Measurements from ENCODE around the gene PROZ. TPM values are rescaled to one million over a fixed set of nuclear protein-coding genes. Genes with fewer than 3 reads are reported as not detected.

Gene PROZ
- total and polyA plus RNA-seq, 2 of the 13 experiments (the other 11 are each of a cell fraction or from before 2014, with no cell fraction given): 5.6 to 22.5 TPM

- no peak for TF ChIP-seq ZNF143 (CRISPR knock-in tag; IDR thresholded peaks at IDR 0.05)
- TF ChIP-seq ZNF430 (CRISPR knock-in tag; IDR thresholded peaks at IDR 0.05): no peak; the same call in 1 of the 2 replicates
- no peak for TF ChIP-seq ZNF547 (CRISPR knock-in tag; IDR thresholded peaks at IDR 0.05)
- TF ChIP-seq, protein P1, sequence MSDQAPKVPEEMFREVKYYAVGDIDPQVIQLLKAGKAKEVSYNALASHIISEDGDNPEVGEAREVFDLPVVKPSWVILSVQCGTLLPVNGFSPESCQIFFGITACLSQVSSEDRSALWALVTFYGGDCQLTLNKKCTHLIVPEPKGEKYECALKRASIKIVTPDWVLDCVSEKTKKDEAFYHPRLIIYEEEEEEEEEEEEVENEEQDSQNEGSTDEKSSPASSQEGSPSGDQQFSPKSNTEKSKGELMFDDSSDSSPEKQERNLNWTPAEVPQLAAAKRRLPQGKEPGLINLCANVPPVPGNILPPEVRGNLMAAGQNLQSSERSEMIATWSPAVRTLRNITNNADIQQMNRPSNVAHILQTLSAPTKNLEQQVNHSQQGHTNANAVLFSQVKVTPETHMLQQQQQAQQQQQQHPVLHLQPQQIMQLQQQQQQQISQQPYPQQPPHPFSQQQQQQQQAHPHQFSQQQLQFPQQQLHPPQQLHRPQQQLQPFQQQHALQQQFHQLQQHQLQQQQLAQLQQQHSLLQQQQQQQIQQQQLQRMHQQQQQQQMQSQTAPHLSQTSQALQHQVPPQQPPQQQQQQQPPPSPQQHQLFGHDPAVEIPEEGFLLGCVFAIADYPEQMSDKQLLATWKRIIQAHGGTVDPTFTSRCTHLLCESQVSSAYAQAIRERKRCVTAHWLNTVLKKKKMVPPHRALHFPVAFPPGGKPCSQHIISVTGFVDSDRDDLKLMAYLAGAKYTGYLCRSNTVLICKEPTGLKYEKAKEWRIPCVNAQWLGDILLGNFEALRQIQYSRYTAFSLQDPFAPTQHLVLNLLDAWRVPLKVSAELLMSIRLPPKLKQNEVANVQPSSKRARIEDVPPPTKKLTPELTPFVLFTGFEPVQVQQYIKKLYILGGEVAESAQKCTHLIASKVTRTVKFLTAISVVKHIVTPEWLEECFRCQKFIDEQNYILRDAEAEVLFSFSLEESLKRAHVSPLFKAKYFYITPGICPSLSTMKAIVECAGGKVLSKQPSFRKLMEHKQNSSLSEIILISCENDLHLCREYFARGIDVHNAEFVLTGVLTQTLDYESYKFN (CRISPR knock-in tag; conservative IDR thresholded peaks at IDR 0.05): peak; percentile 85
- no peak for TF ChIP-seq PCBP1 (IDR thresholded peaks at IDR 0.05; ENCODE audit: borderline replicate concordance, low read depth, low read length)
- TF ChIP-seq, protein P2, sequence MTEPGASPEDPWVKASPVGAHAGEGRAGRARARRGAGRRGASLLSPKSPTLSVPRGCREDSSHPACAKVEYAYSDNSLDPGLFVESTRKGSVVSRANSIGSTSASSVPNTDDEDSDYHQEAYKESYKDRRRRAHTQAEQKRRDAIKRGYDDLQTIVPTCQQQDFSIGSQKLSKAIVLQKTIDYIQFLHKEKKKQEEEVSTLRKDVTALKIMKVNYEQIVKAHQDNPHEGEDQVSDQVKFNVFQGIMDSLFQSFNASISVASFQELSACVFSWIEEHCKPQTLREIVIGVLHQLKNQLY (CRISPR knock-in tag; IDR thresholded peaks at IDR 0.05): peak; percentile 51; the same call in 1 of the 2 replicates
- no peak for TF ChIP-seq KLF11 (CRISPR knock-in tag; IDR thresholded peaks at IDR 0.05)
- no peak for TF ChIP-seq ZNF280D (CRISPR knock-in tag; IDR thresholded peaks at IDR 0.05)
- TF ChIP-seq PITX1 (CRISPR knock-in tag; IDR thresholded peaks at IDR 0.05): peak; percentile 95
- TF ChIP-seq, protein P3, sequence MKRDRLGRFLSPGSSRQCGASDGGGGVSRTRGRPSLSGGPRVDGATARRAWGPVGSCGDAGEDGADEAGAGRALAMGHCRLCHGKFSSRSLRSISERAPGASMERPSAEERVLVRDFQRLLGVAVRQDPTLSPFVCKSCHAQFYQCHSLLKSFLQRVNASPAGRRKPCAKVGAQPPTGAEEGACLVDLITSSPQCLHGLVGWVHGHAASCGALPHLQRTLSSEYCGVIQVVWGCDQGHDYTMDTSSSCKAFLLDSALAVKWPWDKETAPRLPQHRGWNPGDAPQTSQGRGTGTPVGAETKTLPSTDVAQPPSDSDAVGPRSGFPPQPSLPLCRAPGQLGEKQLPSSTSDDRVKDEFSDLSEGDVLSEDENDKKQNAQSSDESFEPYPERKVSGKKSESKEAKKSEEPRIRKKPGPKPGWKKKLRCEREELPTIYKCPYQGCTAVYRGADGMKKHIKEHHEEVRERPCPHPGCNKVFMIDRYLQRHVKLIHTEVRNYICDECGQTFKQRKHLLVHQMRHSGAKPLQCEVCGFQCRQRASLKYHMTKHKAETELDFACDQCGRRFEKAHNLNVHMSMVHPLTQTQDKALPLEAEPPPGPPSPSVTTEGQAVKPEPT (CRISPR knock-in tag; IDR thresholded peaks at IDR 0.05; ENCODE audit: low read depth): no peak
- no peak for TF ChIP-seq MLLT10 (CRISPR knock-in tag; IDR thresholded peaks at IDR 0.05)
- TF ChIP-seq ZNF280B (CRISPR knock-in tag; IDR thresholded peaks at IDR 0.05; ENCODE audit: borderline replicate concordance): no peak
- TF ChIP-seq PAF1 (CRISPR knock-in tag; IDR thresholded peaks at IDR 0.05): no peak
- no peak for TF ChIP-seq NFYC (CRISPR knock-in tag; IDR thresholded peaks at IDR 0.05)
- TF ChIP-seq ZNF639 (CRISPR knock-in tag; conservative IDR thresholded peaks at IDR 0.05): no peak
- TF ChIP-seq SRY (CRISPR knock-in tag; IDR thresholded peaks at IDR 0.05): no peak
These were observed 25.1 kb downstream of the PROZ start (continued) for GRCh38 chr13:113183450-113184129.

Measured in HepG2 (cell line).